Keratinocyte (primary cell): Measurements from ENCODE around the gene RIMS4. TPM values are rescaled to one million over a fixed set of nuclear protein-coding genes. Genes with fewer than 3 reads are reported as not detected.

Source experiments
- DNase-seq: peaks from one replicate; pipeline ENCODE4 v3.0.0-alpha.2; 2011; ENCODE audit warnings: low read depth, missing footprints, low spot score
- FAIRE-seq: peaks from 2 replicates; lab custom pipeline; 2011; peaks lifted over from hg19 to GRCh38; lab: Jason Lieb, UNC
- H2AFZ ChIP-seq: 2 replicates; pipeline ENCODE4 v1.6.0; 2012; ENCODE audit warnings: low read length, control low read depth, inconsistent platforms; ENCODE audit not compliant: control insufficient read depth
- H3K27ac ChIP-seq: 2 replicates; pipeline ENCODE4 v1.5.1; 2011; ENCODE audit warnings: low read length; ENCODE audit not compliant: control insufficient read depth, insufficient read depth
- H3K27me3 ChIP-seq: 3 replicates; pipeline ENCODE4 v1.6.0; 2011; ENCODE audit warnings: low read length; ENCODE audit not compliant: control insufficient read depth, insufficient read depth; ENCODE audit errors: extremely low read depth
- H3K36me3 ChIP-seq, 2 experiments: 2 replicates in 1 of 2; 3 replicates in 1 of 2; pipeline ENCODE4 v1.5.1; 2011; ENCODE audit warnings: low read length in 2 of 2, mild to moderate bottlenecking in 1 of 2; ENCODE audit not compliant: control insufficient read depth in 2 of 2, insufficient read depth in 2 of 2; ENCODE audit errors: extremely low read depth in 1 of 2
- H3K4me1 ChIP-seq: 3 replicates; pipeline ENCODE4 v1.5.1; 2011; ENCODE audit warnings: low read length; ENCODE audit not compliant: control insufficient read depth, insufficient read depth; ENCODE audit errors: extremely low read depth
- H3K4me2 ChIP-seq: 3 replicates; pipeline ENCODE4 v1.6.0; 2011; ENCODE audit warnings: low read depth, low read length; ENCODE audit not compliant: control insufficient read depth, insufficient read depth; ENCODE audit errors: extremely low read depth
- H3K4me3 ChIP-seq, 3 experiments: fragments of 200-600 bp in 1 of 3; sonication (generic) in 1 of 3; 2 replicates in 2 of 3; 3 replicates in 1 of 3; pipeline ENCODE4 v1.5.1; 2011 to 2016; ENCODE audit warnings: low read length in 3 of 3, mild to moderate bottlenecking in 3 of 3, control low read depth in 2 of 3, inconsistent platforms in 1 of 3, low read depth in 1 of 3, mixed read lengths in 1 of 3, mixed run types in 1 of 3, moderate library complexity in 1 of 3; ENCODE audit not compliant: control insufficient read depth in 2 of 3, insufficient read depth in 2 of 3; ENCODE audit errors: extremely low read depth in 1 of 3
- H3K79me2 ChIP-seq: 2 replicates; pipeline ENCODE4 v1.6.0; 2012; ENCODE audit warnings: low read length; ENCODE audit not compliant: control insufficient read depth, insufficient read depth
- H3K9ac ChIP-seq: 3 replicates; pipeline ENCODE4 v1.6.0; 2011; ENCODE audit warnings: low read length; ENCODE audit not compliant: control insufficient read depth, insufficient read depth; ENCODE audit errors: extremely low read depth
- H3K9me1 ChIP-seq: 3 replicates; pipeline ENCODE4 v1.6.0; 2011; ENCODE audit warnings: low read length; ENCODE audit not compliant: control insufficient read depth, insufficient read depth; ENCODE audit errors: extremely low read depth
- H3K9me3 ChIP-seq: 2 replicates; pipeline ENCODE4 v1.5.1; 2012; ENCODE audit warnings: low read depth, low read length; ENCODE audit not compliant: control insufficient read depth
- H4K20me1 ChIP-seq: 3 replicates; pipeline ENCODE4 v1.6.0; 2011; ENCODE audit warnings: low read length; ENCODE audit not compliant: control insufficient read depth, insufficient read depth; ENCODE audit errors: extremely low read depth
- EZH2 ChIP-seq: IDR thresholded peaks from one replicate; pipeline ENCODE4 v1.6.1; 2012; ENCODE audit warnings: inconsistent platforms, mild to moderate bottlenecking, low read length, moderate library complexity
- dilution Hi-C: fragments of 300-500 bp; cut with MboI; formaldehyde crosslinking; loops from one replicate; pipeline ENCODE4 v1.7.0; 2020; ENCODE audit warnings: low sequenced_read_pairs; ENCODE audit not compliant: extremely low pct_ligation_motif_present
- polyA plus RNA-seq, 5 experiments: library from polyadenylated mRNA; depleted of rRNA in 3 of 5; stranded (reverse) in 3 of 5; stranded (forward) in 1 of 5; unstranded in 1 of 5; fragments of >200 nt; gene quantifications; 1 replicate in 1 of 5; 2 replicates in 3 of 5; 3 replicates in 1 of 5; pipeline versions ENCODE4 v1.2.1 to v1.2.3, GENCODE V29; 2011 to 2012; ENCODE audit warnings: missing spikeins in 2 of 5, low read depth in 1 of 5, low replicate concordance in 1 of 5
- TF ChIP-seq, protein P1 (sequence below), 3 experiments: IDR thresholded peaks in 1 of 3; conservative IDR thresholded peaks in 1 of 3; optimal IDR thresholded peaks in 1 of 3; 2 replicates in 2 of 3; 3 replicates in 1 of 3; pipeline versions ENCODE3 to v1.5.1; 2011; ENCODE audit warnings: low read length in 3 of 3, mild to moderate bottlenecking in 3 of 3, moderate library complexity in 2 of 3, control low read depth in 1 of 3, inconsistent platforms in 1 of 3; ENCODE audit not compliant: insufficient read depth in 2 of 3; ENCODE audit errors: extremely low read depth in 1 of 3

Gene RIMS4
- polyA plus RNA-seq, 1 donor (not counting 4 experiments of a cell fraction or from before 2014, with no cell fraction given): not detected

DNA sequence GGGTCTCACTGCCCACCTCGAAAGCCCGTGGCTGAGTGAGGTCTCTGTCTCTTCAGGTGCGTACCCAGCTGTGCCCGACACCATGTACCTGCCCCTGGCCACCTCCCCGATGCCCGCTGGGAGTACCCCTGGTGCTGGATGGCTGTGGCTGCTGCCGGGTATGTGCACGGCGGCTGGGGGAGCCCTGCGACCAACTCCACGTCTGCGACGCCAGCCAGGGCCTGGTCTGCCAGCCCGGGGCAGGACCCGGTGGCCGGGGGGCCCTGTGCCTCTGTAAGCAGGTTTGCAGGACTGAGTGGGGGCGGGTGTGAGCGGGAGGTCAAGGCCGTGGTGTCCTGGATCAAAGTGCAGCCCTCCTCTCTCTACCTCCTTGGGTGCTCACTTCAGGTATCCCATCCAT is 90.5 kb downstream of the RIMS4 start:
- TF ChIP-seq, protein P1, sequence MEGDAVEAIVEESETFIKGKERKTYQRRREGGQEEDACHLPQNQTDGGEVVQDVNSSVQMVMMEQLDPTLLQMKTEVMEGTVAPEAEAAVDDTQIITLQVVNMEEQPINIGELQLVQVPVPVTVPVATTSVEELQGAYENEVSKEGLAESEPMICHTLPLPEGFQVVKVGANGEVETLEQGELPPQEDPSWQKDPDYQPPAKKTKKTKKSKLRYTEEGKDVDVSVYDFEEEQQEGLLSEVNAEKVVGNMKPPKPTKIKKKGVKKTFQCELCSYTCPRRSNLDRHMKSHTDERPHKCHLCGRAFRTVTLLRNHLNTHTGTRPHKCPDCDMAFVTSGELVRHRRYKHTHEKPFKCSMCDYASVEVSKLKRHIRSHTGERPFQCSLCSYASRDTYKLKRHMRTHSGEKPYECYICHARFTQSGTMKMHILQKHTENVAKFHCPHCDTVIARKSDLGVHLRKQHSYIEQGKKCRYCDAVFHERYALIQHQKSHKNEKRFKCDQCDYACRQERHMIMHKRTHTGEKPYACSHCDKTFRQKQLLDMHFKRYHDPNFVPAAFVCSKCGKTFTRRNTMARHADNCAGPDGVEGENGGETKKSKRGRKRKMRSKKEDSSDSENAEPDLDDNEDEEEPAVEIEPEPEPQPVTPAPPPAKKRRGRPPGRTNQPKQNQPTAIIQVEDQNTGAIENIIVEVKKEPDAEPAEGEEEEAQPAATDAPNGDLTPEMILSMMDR (optimal IDR thresholded peaks at IDR 0.05 in 1 of 3, IDR thresholded peaks at IDR 0.05 in 1 of 3, conservative IDR thresholded peaks at IDR 0.05 in 1 of 3; ENCODE audit: extremely low read depth in 1 of 3, insufficient read depth in 2 of 3, low read length in 3 of 3): no peak
- no peak for TF ChIP-seq EZH2
- dilution Hi-C loops: no loop called here
- Histone ChIP-seq H3K4me3 (no peak overlapping the region), H3K9ac (no peak overlapping the region), H3K79me2 (no peaks in the 10 kb centered on the region), H3K27ac (no peak overlapping the region), H3K9me3 (no peaks in the 10 kb centered on the region), H2AFZ (no peak overlapping the region), H3K36me3 (no peaks in the 10 kb centered on the region), H3K4me1 (peaks cover 33% of the 10 kb centered on the region), H3K4me2 (no peak overlapping the region), H4K20me1 (peaks cover 3% of the 10 kb centered on the region), H3K9me1 (peaks cover 5% of the 10 kb centered on the region), H3K27me3 (no peaks in the 10 kb centered on the region)
- DNase-seq (no peak), FAIRE-seq (no peak)

DNA sequence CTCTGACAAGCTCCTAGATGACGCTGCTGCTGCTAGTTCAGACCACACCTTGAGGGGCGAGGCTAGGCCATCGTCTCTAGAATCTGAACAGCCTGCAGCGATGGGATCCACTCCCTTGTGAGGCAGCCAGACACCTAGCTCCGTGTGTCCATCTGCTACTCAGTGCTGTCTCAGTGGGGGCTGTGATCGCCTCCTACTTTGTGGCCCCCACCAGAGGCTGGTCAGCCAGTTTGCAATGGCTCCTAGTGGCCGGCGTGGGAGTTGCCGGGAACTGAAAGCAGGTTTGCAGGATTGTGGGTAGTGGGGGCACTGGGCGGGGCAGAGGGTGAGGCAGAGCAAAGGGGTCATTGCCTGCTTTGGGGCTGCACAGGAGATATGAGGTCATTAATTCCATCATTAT is 92.4 kb downstream of the RIMS4 start:
- H4K20me1 ChIP-seq: peaks cover 3% of the 10 kb centered on the region
- peaks cover 5% of the 10 kb centered on the region for H3K9me1 ChIP-seq
- H3K79me2 ChIP-seq: no peaks in the 10 kb centered on the region
- dilution Hi-C loops: no loop called here
- H3K4me2 ChIP-seq: no peak overlapping the region
- TF ChIP-seq, protein P1 (optimal IDR thresholded peaks at IDR 0.05 in 1 of 3, IDR thresholded peaks at IDR 0.05 in 1 of 3, conservative IDR thresholded peaks at IDR 0.05 in 1 of 3; ENCODE audit: extremely low read depth in 1 of 3, insufficient read depth in 2 of 3, low read length in 3 of 3): peak; percentile 7 to 46 (median 27)
- no peak for TF ChIP-seq EZH2
- H3K36me3 ChIP-seq: no peaks in the 10 kb centered on the region
- H3K27me3 ChIP-seq: no peaks in the 10 kb centered on the region
- H2AFZ ChIP-seq: no peak overlapping the region
- DNase-seq: no peak
- no peaks in the 10 kb centered on the region for H3K9me3 ChIP-seq
- no peak overlapping the region for H3K27ac ChIP-seq
- H3K4me1 ChIP-seq: peaks cover 41% of the 10 kb centered on the region
- FAIRE-seq: no peak
- H3K9ac ChIP-seq: no peak overlapping the region
- H3K4me3 ChIP-seq: no peak overlapping the region
